SK-N-SH treated with all-trans-retinoic acid at 6 μM for 48 hours (cell line): ENCODE data around the gene RTN4R.

Experiments used
- ISL1 ChIP-seq: fragments of 250-450 bp; sonication (Bioruptor Pico); IDR thresholded peaks from 2 replicates; pipeline ENCODE4 v2.1.2; 2022; ENCODE audit warnings: mild to moderate bottlenecking, moderate library complexity
- RARB ChIP-seq: fragments of 250-450 bp; sonication (Bioruptor Pico); IDR thresholded peaks from 2 replicates; pipeline ENCODE4 v1.8.0; 2021; ENCODE audit warnings: mild to moderate bottlenecking, moderate library complexity
- SNAI2 ChIP-seq: fragments of 250-450 bp; sonication (Bioruptor Pico); IDR thresholded peaks from 2 replicates; pipeline ENCODE4 v1.5.0; 2020; ENCODE audit warnings: mild to moderate bottlenecking, moderate library complexity
- TF ChIP-seq, protein P1 (sequence below): fragments of 250-450 bp; sonication (Bioruptor Pico); IDR thresholded peaks from 2 replicates; pipeline ENCODE4 v1.8.0; 2020; ENCODE audit warnings: mild to moderate bottlenecking, moderate library complexity, borderline replicate concordance
- TF ChIP-seq, protein P2 (sequence below): fragments of 250-450 bp; sonication (Bioruptor Pico); IDR thresholded peaks from 2 replicates; pipeline ENCODE4 v1.5.1; 2020; ENCODE audit warnings: low read depth, mild to moderate bottlenecking, moderate library complexity
- TF ChIP-seq, protein P3 (sequence below): fragments of 250-450 bp; sonication (Bioruptor Pico); IDR thresholded peaks from 2 replicates; pipeline ENCODE4 v1.5.0; 2020; ENCODE audit warnings: mild to moderate bottlenecking, moderate library complexity

DNA sequence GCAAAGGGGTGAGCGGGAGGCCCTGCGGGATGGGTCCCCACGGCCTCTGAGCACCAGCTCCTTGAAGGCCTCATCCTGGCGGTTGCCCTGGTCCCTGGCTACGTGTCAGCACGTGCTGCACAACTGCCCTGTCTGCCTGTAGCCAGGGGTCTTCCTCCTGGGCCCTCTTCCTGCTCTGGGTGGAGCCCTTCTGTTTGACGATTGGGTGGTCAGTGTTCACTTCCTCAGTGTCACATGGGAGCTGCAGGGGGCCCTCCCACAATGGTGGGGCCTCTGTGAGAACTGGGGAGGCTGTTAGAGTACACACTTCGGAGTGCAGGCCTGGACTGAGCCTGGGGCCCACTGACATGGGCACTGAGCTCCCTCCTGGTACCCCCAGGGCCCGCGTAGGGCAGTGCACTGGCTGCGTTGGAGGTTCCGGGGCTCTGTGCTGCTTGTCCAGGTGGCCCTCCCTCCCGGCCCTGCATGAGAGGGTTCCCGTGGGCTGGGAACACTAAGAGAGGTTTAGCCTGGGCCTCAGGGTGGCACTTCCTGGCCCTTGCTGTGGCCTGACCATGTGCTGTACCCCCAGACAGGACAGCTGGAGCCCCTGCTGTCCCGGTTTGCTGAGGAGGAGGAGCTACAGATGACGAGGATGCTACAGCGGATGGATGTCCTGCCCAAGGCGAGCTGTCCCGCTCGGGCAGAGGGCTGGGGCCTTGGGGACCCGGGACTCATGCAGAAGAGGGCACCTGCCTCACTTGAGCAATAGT is 38.0 kb upstream of the RTN4R start:
- TF ChIP-seq, protein P1, sequence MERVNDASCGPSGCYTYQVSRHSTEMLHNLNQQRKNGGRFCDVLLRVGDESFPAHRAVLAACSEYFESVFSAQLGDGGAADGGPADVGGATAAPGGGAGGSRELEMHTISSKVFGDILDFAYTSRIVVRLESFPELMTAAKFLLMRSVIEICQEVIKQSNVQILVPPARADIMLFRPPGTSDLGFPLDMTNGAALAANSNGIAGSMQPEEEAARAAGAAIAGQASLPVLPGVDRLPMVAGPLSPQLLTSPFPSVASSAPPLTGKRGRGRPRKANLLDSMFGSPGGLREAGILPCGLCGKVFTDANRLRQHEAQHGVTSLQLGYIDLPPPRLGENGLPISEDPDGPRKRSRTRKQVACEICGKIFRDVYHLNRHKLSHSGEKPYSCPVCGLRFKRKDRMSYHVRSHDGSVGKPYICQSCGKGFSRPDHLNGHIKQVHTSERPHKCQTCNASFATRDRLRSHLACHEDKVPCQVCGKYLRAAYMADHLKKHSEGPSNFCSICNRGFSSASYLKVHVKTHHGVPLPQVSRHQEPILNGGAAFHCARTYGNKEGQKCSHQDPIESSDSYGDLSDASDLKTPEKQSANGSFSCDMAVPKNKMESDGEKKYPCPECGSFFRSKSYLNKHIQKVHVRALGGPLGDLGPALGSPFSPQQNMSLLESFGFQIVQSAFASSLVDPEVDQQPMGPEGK (CRISPR knock-in tag), result no peak
- TF ChIP-seq RARB (CRISPR knock-in tag) (no peak), SNAI2 (no peak), ISL1 (no peak)
- TF ChIP-seq, protein P2, sequence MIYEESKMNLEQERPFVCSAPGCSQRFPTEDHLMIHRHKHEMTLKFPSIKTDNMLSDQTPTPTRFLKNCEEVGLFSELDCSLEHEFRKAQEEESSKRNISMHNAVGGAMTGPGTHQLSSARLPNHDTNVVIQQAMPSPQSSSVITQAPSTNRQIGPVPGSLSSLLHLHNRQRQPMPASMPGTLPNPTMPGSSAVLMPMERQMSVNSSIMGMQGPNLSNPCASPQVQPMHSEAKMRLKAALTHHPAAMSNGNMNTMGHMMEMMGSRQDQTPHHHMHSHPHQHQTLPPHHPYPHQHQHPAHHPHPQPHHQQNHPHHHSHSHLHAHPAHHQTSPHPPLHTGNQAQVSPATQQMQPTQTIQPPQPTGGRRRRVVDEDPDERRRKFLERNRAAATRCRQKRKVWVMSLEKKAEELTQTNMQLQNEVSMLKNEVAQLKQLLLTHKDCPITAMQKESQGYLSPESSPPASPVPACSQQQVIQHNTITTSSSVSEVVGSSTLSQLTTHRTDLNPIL (CRISPR knock-in tag), result no peak
- TF ChIP-seq, protein P3, sequence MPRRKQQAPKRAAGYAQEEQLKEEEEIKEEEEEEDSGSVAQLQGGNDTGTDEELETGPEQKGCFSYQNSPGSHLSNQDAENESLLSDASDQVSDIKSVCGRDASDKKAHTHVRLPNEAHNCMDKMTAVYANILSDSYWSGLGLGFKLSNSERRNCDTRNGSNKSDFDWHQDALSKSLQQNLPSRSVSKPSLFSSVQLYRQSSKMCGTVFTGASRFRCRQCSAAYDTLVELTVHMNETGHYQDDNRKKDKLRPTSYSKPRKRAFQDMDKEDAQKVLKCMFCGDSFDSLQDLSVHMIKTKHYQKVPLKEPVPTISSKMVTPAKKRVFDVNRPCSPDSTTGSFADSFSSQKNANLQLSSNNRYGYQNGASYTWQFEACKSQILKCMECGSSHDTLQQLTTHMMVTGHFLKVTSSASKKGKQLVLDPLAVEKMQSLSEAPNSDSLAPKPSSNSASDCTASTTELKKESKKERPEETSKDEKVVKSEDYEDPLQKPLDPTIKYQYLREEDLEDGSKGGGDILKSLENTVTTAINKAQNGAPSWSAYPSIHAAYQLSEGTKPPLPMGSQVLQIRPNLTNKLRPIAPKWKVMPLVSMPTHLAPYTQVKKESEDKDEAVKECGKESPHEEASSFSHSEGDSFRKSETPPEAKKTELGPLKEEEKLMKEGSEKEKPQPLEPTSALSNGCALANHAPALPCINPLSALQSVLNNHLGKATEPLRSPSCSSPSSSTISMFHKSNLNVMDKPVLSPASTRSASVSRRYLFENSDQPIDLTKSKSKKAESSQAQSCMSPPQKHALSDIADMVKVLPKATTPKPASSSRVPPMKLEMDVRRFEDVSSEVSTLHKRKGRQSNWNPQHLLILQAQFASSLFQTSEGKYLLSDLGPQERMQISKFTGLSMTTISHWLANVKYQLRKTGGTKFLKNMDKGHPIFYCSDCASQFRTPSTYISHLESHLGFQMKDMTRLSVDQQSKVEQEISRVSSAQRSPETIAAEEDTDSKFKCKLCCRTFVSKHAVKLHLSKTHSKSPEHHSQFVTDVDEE (CRISPR knock-in tag), result no peak
